GM21423 (cell line): ENCODE results near the gene POLR2J.

ENCODE experiments used
- ATAC-seq: cut with Tn5 transposase; IDR thresholded peaks from one replicate; pipeline ENCODE4 v1.9.1; 2021; ENCODE audit warnings: mild to moderate bottlenecking, moderate library complexity; ENCODE audit not compliant: unreplicated experiment

The POLR2J gene

GRCh38 chr7:102444961-102445673, 33.6 kb downstream of the POLR2J start:
- ATAC-seq, result peak; percentile 43

- no peak for ATAC-seq
Measured at GRCh38 chr7:102439963-102440795, 38.5 kb downstream of the POLR2J start.

- ATAC-seq, result no peak
Measured at GRCh38 chr7:102436118-102436517, 42.6 kb downstream of the POLR2J start.

GRCh38 chr7:102434039-102434486, 44.7 kb downstream of the POLR2J start:
- ATAC-seq, result no peak

- ATAC-seq, result peak; percentile 65
Measured at GRCh38 chr7:102433219-102434038, 45.3 kb downstream of the POLR2J start, which contains the start of gene ORAI2. Gene ORAI2 (plus strand): TSS chr7:102433575. CDS start chr7:102438957, 5,382 bp downstream.

- peak; percentile 27 for ATAC-seq
Measured at GRCh38 chr7:102432442-102433218, 46.1 kb downstream of the POLR2J start.

- no peak for ATAC-seq
Measured at GRCh38 chr7:102431617-102432298, 47.0 kb downstream of the POLR2J start.

- ATAC-seq, result no peak
Measured at GRCh38 chr7:102429141-102429899, 49.4 kb downstream of the POLR2J start.

GRCh38 chr7:102427019-102427405, 51.7 kb downstream of the POLR2J start:
- no peak for ATAC-seq

GRCh38 chr7:102426268-102427018, 52.3 kb downstream of the POLR2J start:
- peak; percentile 49 for ATAC-seq

- ATAC-seq, result peak; percentile 67
Measured at GRCh38 chr7:102425639-102426267, 53.0 kb downstream of the POLR2J start.

- no peak for ATAC-seq
Measured at GRCh38 chr7:102424787-102425218, 53.9 kb downstream of the POLR2J start.

GRCh38 chr7:102424129-102424551, 54.6 kb downstream of the POLR2J start:
- no peak for ATAC-seq
